Endothelial cell of hepatic sinusoid (primary cell): ENCODE measurements around the gene MFSD6L.

Source experiments
- in situ Hi-C: cut with HindIII; loops from 2 replicates; pipeline ENCODE4 v1.10.0; 2017; ENCODE audit warnings: low sequenced_read_pairs

The MFSD6L gene

GRCh38 chr17:8794636-8795035 lies 4.5 kb downstream of the MFSD6L start:
- in situ Hi-C loops: no loop called here

- in situ Hi-C loops: no loop called here
Observed at GRCh38 chr17:8793649-8794048, 5.5 kb downstream of the MFSD6L start.

GRCh38 chr17:8792646-8793045 lies 6.5 kb downstream of the MFSD6L start:
- in situ Hi-C loops: no loop called here

- in situ Hi-C loops: no loop called here
Observed at GRCh38 chr17:8791910-8792270, 7.3 kb downstream of the MFSD6L start.

- in situ Hi-C loops: no loop called here
Observed at GRCh38 chr17:8791248-8791909, 7.8 kb downstream of the MFSD6L start.

GRCh38 chr17:8789743-8790142 lies 9.4 kb downstream of the MFSD6L start:
- in situ Hi-C loops: no loop called here

GRCh38 chr17:8788998-8789397 lies 10.2 kb downstream of the MFSD6L start:
- in situ Hi-C loops: no loop called here

GRCh38 chr17:8785547-8786413 lies 13.4 kb downstream of the MFSD6L start:
- in situ Hi-C loops: no loop called here

- in situ Hi-C loops: no loop called here
Observed at GRCh38 chr17:8782176-8782575, 17.0 kb downstream of the MFSD6L start.

GRCh38 chr17:8781776-8782175 lies 17.4 kb downstream of the MFSD6L start:
- in situ Hi-C loops: no loop called here

- in situ Hi-C loops: no loop called here
Observed at GRCh38 chr17:8776881-8777280, 22.3 kb downstream of the MFSD6L start.

- in situ Hi-C loops: no loop called here
Observed at GRCh38 chr17:8776248-8776647, 22.9 kb downstream of the MFSD6L start.

- in situ Hi-C loops: loop anchor here (10.0 to 25.0 kb wide), 2 partner anchors 171 to 362 kb away; no protein-coding TSS in a partner anchor
Observed at GRCh38 chr17:8766731-8767130, 32.4 kb downstream of the MFSD6L start.

GRCh38 chr17:8762012-8762411 lies 37.2 kb downstream of the MFSD6L start:
- in situ Hi-C loops: loop anchor here (10.0 to 25.0 kb wide), 2 partner anchors 175 to 357 kb away; no protein-coding TSS in a partner anchor

GRCh38 chr17:8758137-8758596 lies 41.0 kb downstream of the MFSD6L start, which contains the start of gene SPDYE4:
Gene SPDYE4, minus strand, starts transcription at chr17:8758546. Its CDS starts 164 bp downstream, at chr17:8758382.
- in situ Hi-C loops: loop anchor here (5.0 to 25.0 kb wide), 2 partner anchors 86 to 179 kb away; no protein-coding TSS in a partner anchor

GRCh38 chr17:8757189-8757588 lies 42.0 kb downstream of the MFSD6L start:
- in situ Hi-C loops: loop anchor here (5.0 to 25.0 kb wide), 2 partner anchors 85 to 180 kb away; no protein-coding TSS in a partner anchor

GRCh38 chr17:8755590-8756255 lies 43.4 kb downstream of the MFSD6L start:
- in situ Hi-C loops: loop anchor here (5.0 to 25.0 kb wide), 2 partner anchors 83 to 182 kb away; no protein-coding TSS in a partner anchor

- in situ Hi-C loops: loop anchor here (5.0 to 25.0 kb wide), 2 partner anchors 83 to 182 kb away; no protein-coding TSS in a partner anchor
Observed at GRCh38 chr17:8754890-8755289, 44.3 kb downstream of the MFSD6L start.

- in situ Hi-C loops: loop anchor here (25.0 kb wide), 1 partner anchor 183 kb away; no protein-coding TSS in a partner anchor
Observed at GRCh38 chr17:8753976-8754440, 45.2 kb downstream of the MFSD6L start.

- in situ Hi-C loops: loop anchor here (25.0 kb wide), 1 partner anchor 184 kb away; no protein-coding TSS in a partner anchor
Observed at GRCh38 chr17:8753136-8753975, 45.8 kb downstream of the MFSD6L start.
